Sigmoid colon (tissue), 4 donors: ENCODE results near the gene CFDP1.
"Not testable (repeated sequence)": the region's sequence is repeated elsewhere in the genome, so short reads cannot be mapped to it uniquely, and the experiment has no call there.

Experiments
- CTCF ChIP-seq, 4 experiments: fragments of 450-650 bp in 3 of 4; fragments of 200-600 bp in 1 of 4; IDR thresholded peaks; one replicate each; pipeline ENCODE4 v1.5.1; 2016 to 2019; ENCODE audit warnings: antibody characterized with exemption in 4 of 4, mild to moderate bottlenecking in 3 of 4, moderate library complexity in 2 of 4
- EP300 ChIP-seq, 4 donors: sonication (generic); formaldehyde crosslinking; IDR thresholded peaks; one replicate each; pipeline ENCODE4 v1.6.1; 2017; ENCODE audit warnings: antibody characterized with exemption in 4 of 4
- POLR2A ChIP-seq, 2 donors: fragments of 450-650 bp; IDR thresholded peaks; one replicate each; pipeline ENCODE4 v1.6.1; 2016; ENCODE audit warnings: antibody characterized with exemption in 2 of 2, mild to moderate bottlenecking in 2 of 2, moderate library complexity in 2 of 2
- POLR2AphosphoS5 ChIP-seq, 4 donors: sonication (generic); formaldehyde crosslinking; IDR thresholded peaks; one replicate each; pipeline ENCODE4 v1.6.1; 2017; ENCODE audit warnings: antibody characterized with exemption in 4 of 4

- TF ChIP-seq POLR2A, POLR2AphosphoS5, CTCF, EP300 (IDR thresholded peaks at IDR 0.05): not testable (repeated sequence)
These were observed 6.8 kb downstream of the CFDP1 start for GRCh38 chr16:75426524-75426923.
